ENCODE measurements around the gene CAPRIN1.

CAPRIN1 gene

GRCh38 chr11:34143048-34143447 is 91.5 kb downstream of the CAPRIN1 start:
- DNase-seq (ENCODE audit: low read depth) = no peak

- DNase-seq (ENCODE audit: low read depth) = no peak
These were observed 93.5 kb downstream of the CAPRIN1 start for GRCh38 chr11:34145073-34145472.

- no peak for DNase-seq (ENCODE audit: low read depth)
These were observed 94.4 kb downstream of the CAPRIN1 start for GRCh38 chr11:34145847-34146381.

GRCh38 chr11:34146411-34146810 is 94.9 kb downstream of the CAPRIN1 start:
- no peak for DNase-seq (ENCODE audit: low read depth)

GRCh38 chr11:34146866-34147265 is 95.3 kb downstream of the CAPRIN1 start:
- DNase-seq (ENCODE audit: low read depth) = no peak

- DNase-seq (ENCODE audit: low read depth) = no peak
These were observed 96.0 kb downstream of the CAPRIN1 start for GRCh38 chr11:34147581-34147980.

- DNase-seq (ENCODE audit: low read depth) = no peak
These were observed 97.1 kb downstream of the CAPRIN1 start for GRCh38 chr11:34148504-34149165.

- DNase-seq (ENCODE audit: low read depth) = no peak
These were observed 97.7 kb downstream of the CAPRIN1 start for GRCh38 chr11:34149274-34149673.

GRCh38 chr11:34149786-34150185 is 98.3 kb downstream of the CAPRIN1 start:
- no peak for DNase-seq (ENCODE audit: low read depth)

GRCh38 chr11:34150494-34151151 is 99.1 kb downstream of the CAPRIN1 start:
- DNase-seq (ENCODE audit: low read depth) = no peak
